H1 (cell line): ENCODE results near the gene APLP2. TPM values are rescaled to one million over a fixed set of nuclear protein-coding genes. Genes with fewer than 3 reads are reported as not detected.

ENCODE experiments used
- CTCF ChIA-PET: fragments of 300-600 bp; sonication (Branson Sonifier 250); formaldehyde crosslinking; loops from one replicate; lab custom pipeline; 2021; ENCODE audit not compliant: partially characterized antibody; lab: Charles Lee
- POLR2A ChIA-PET: fragments of 300-600 bp; sonication (Branson Sonifier 250); formaldehyde crosslinking; loops from one replicate; lab custom pipeline; 2021; ENCODE audit warnings: inconsistent platforms; ENCODE audit not compliant: partially characterized antibody; lab: Charles Lee
- DNase-seq, 2 experiments: peaks; one replicate each; pipeline versions ENCODE4 v3.0.0 to v3.0.0-alpha.2; 2010 to 2022; ENCODE audit warnings: low spot score in 2 of 2, low read depth in 1 of 2, mixed read lengths in 1 of 2
- FAIRE-seq: peaks from 2 replicates; lab custom pipeline; 2011; peaks lifted over from hg19 to GRCh38; lab: Jason Lieb, UNC
- H2AFZ ChIP-seq: 2 replicates; pipeline ENCODE4 v1.8.1; 2012; ENCODE audit warnings: low read length, inconsistent platforms
- H2AK5ac ChIP-seq: 2 replicates; pipeline ENCODE4 v1.6.1; 2013; ENCODE audit warnings: low read depth, low read length
- H2BK120ac ChIP-seq: replicated peaks from 2 replicates; pipeline ENCODE3; 2013; ENCODE audit warnings: low read depth, low read length, inconsistent platforms
- H2BK12ac ChIP-seq: 2 replicates; pipeline ENCODE4 v1.6.1; 2013; ENCODE audit warnings: low read depth, low read length
- H2BK15ac ChIP-seq: 2 replicates; pipeline ENCODE4 v1.6.1; 2013; ENCODE audit warnings: low read length
- H2BK20ac ChIP-seq: 2 replicates; pipeline ENCODE4 v1.6.1; 2013; ENCODE audit warnings: low read length
- H2BK5ac ChIP-seq: 2 replicates; pipeline ENCODE4 v1.6.1; 2013; ENCODE audit warnings: low read depth, low read length
- H3K14ac ChIP-seq: 2 replicates; pipeline ENCODE4 v1.6.1; 2013; ENCODE audit warnings: inconsistent platforms; ENCODE audit not compliant: insufficient read length
- H3K18ac ChIP-seq: 2 replicates; pipeline ENCODE4 v1.6.1; 2013; ENCODE audit warnings: low read length; ENCODE audit errors: extremely low read depth
- H3K23ac ChIP-seq: 2 replicates; pipeline ENCODE4 v1.6.1; 2013; ENCODE audit warnings: inconsistent platforms; ENCODE audit not compliant: insufficient read length
- H3K23me2 ChIP-seq: 2 replicates; pipeline ENCODE4 v1.6.1; 2013; ENCODE audit warnings: low read depth, low read length
- H3K27ac ChIP-seq: 2 replicates; pipeline ENCODE4 v1.6.1; 2011; ENCODE audit warnings: low read depth, low read length, inconsistent platforms
- H3K27me3 ChIP-seq, 4 experiments: replicated peaks in 1 of 4; 1 replicate in 1 of 4; 2 replicates in 3 of 4; pipeline versions ENCODE4 v1.6.1 to v1.8.1; 2011 to 2013; ENCODE audit warnings: low read length in 3 of 4, mild to moderate bottlenecking in 3 of 4, inconsistent platforms in 2 of 4, mixed read lengths in 2 of 4, moderate library complexity in 1 of 4; ENCODE audit not compliant: control insufficient read depth in 3 of 4, insufficient read depth in 3 of 4; ENCODE audit errors: extremely low read depth in 1 of 4
- H3K36me3 ChIP-seq, 4 experiments: 2 replicates each; pipeline versions ENCODE4 v1.6.1 to v1.8.1; 2011 to 2013; ENCODE audit warnings: mild to moderate bottlenecking in 4 of 4, low read length in 3 of 4, moderate library complexity in 2 of 4, control low read depth in 1 of 4, inconsistent platforms in 1 of 4; ENCODE audit not compliant: insufficient read depth in 4 of 4, control insufficient read depth in 2 of 4
- H3K4ac ChIP-seq: replicated peaks from 2 replicates; pipeline ENCODE3; 2013; ENCODE audit warnings: low read length, low read depth, mixed read lengths, inconsistent platforms; ENCODE audit not compliant: insufficient read length
- H3K4me1 ChIP-seq, 4 experiments: replicated peaks in 1 of 4; 1 replicate in 1 of 4; 2 replicates in 3 of 4; pipeline versions ENCODE4 v1.6.1 to v1.8.1; 2011 to 2013; ENCODE audit warnings: low read length in 3 of 4, inconsistent platforms in 2 of 4, mixed read lengths in 1 of 4; ENCODE audit not compliant: insufficient read depth in 4 of 4, control insufficient read depth in 3 of 4
- H3K4me2 ChIP-seq, 2 experiments: 2 replicates each; pipeline versions ENCODE4 v1.6.1 to v1.8.1; 2011 to 2013; ENCODE audit warnings: low read depth in 2 of 2, low read length in 2 of 2, control low read depth in 1 of 2, inconsistent platforms in 1 of 2, mild to moderate bottlenecking in 1 of 2; ENCODE audit not compliant: insufficient read depth in 1 of 2
- H3K4me3 ChIP-seq, 4 experiments: fragments of 200-600, 300-600 bp in 1 of 4; sonication (generic), shearing (Covaris generic), sonication (Bioruptor Twin) in 1 of 4; 2 replicates each; pipeline versions ENCODE4 v1.5.1 to v1.8.1; 2011 to 2016; ENCODE audit warnings: low read length in 4 of 4, low read depth in 3 of 4, control low read depth in 2 of 4, inconsistent platforms in 2 of 4, mild to moderate bottlenecking in 2 of 4, mixed read lengths in 1 of 4, moderate library complexity in 1 of 4; ENCODE audit not compliant: insufficient read depth in 2 of 4; ENCODE audit errors: extremely low read depth in 1 of 4
- H3K56ac ChIP-seq: replicated peaks from 2 replicates; pipeline ENCODE3; 2013; ENCODE audit warnings: low read depth, mild to moderate bottlenecking, mixed read lengths, low read length, inconsistent platforms; ENCODE audit not compliant: insufficient read length
- H3K79me1 ChIP-seq: 2 replicates; pipeline ENCODE4 v1.6.1; 2013; ENCODE audit warnings: low read depth, low read length, control low read depth
- H3K79me2 ChIP-seq, 2 experiments: 2 replicates each; pipeline versions ENCODE4 v1.6.1 to v1.8.1; 2012 to 2013; ENCODE audit warnings: low read length in 2 of 2, mild to moderate bottlenecking in 2 of 2, inconsistent platforms in 1 of 2; ENCODE audit not compliant: insufficient read depth in 2 of 2, control insufficient read depth in 1 of 2
- H3K9ac ChIP-seq, 4 experiments: replicated peaks in 1 of 4; 1 replicate in 1 of 4; 2 replicates in 3 of 4; pipeline versions ENCODE4 v1.6.1 to v1.8.1; 2011 to 2013; ENCODE audit warnings: low read depth in 3 of 4, low read length in 3 of 4, control low read depth in 2 of 4, mild to moderate bottlenecking in 2 of 4, moderate library complexity in 2 of 4, inconsistent platforms in 1 of 4; ENCODE audit errors: extremely low read depth in 1 of 4
- H3K9me3 ChIP-seq, 2 experiments: 2 replicates each; pipeline versions ENCODE4 v1.6.1 to v1.8.1; 2012 to 2013; ENCODE audit warnings: mild to moderate bottlenecking in 2 of 2, moderate library complexity in 2 of 2, control low read depth in 1 of 2, inconsistent platforms in 1 of 2, low read depth in 1 of 2, low read length in 1 of 2, mixed read lengths in 1 of 2; ENCODE audit not compliant: insufficient read depth in 2 of 2
- H4K20me1 ChIP-seq, 2 experiments: replicated peaks in 1 of 2; 2 replicates each; pipeline versions ENCODE3 to v1.8.1; 2011 to 2013; ENCODE audit warnings: inconsistent platforms in 2 of 2, low read length in 2 of 2, mild to moderate bottlenecking in 1 of 2; ENCODE audit not compliant: insufficient read depth in 2 of 2, control insufficient read depth in 1 of 2
- H4K5ac ChIP-seq: 2 replicates; pipeline ENCODE4 v1.6.1; 2013; ENCODE audit warnings: low read length, low read depth, mixed read lengths, inconsistent platforms; ENCODE audit not compliant: insufficient read length
- H4K8ac ChIP-seq: 2 replicates; pipeline ENCODE4 v1.8.0; 2013; ENCODE audit warnings: mild to moderate bottlenecking, moderate library complexity, low read length, inconsistent platforms; ENCODE audit not compliant: insufficient read depth; ENCODE audit errors: extremely low read depth
- H4K91ac ChIP-seq: replicated peaks from 2 replicates; pipeline ENCODE3; 2013; ENCODE audit warnings: low read length, mixed read lengths, inconsistent platforms; ENCODE audit not compliant: insufficient read length
- CTCF ChIP-seq, 3 experiments: IDR thresholded peaks; 1 replicate in 2 of 3; 2 replicates in 1 of 3; pipeline versions ENCODE4 v1.5.1 to v1.6.1; 2011; ENCODE audit warnings: low read length in 3 of 3, mild to moderate bottlenecking in 3 of 3, inconsistent platforms in 2 of 3, low read depth in 1 of 3, moderate library complexity in 1 of 3; ENCODE audit not compliant: insufficient read depth in 1 of 3; ENCODE audit errors: control extremely low read depth in 1 of 3
- EGR1 ChIP-seq: IDR thresholded peaks from 2 replicates; pipeline ENCODE4 v1.6.1; 2011; ENCODE audit warnings: low read depth, low read length, borderline replicate concordance
- RNF2 ChIP-seq: fragments of 200-900, 300-1000 bp; sonication (generic); IDR thresholded peaks from 2 replicates; pipeline ENCODE4 v1.7.1; 2016; ENCODE audit warnings: borderline replicate concordance, low read depth, mild to moderate bottlenecking, antibody characterized with exemption, low read length; ENCODE audit not compliant: poor library complexity, severe bottlenecking; ENCODE audit errors: missing control alignments
- WGBS, 2 experiments: shearing (Covaris generic) in 1 of 2; methylation state at CpG; one replicate each; pipeline versions ENCODE4 v1.1.6 to v1.1.7; 2013 to 2015; ENCODE audit warnings: low lambda C conversion rate in 2 of 2, mixed read lengths in 2 of 2, inconsistent platforms in 1 of 2, low coverage in 1 of 2, missing lambda C conversion rate in 1 of 2; ENCODE audit not compliant: insufficient replicate concordance in 2 of 2, insufficient coverage in 1 of 2, insufficient read length in 1 of 2; ENCODE audit errors: extremely low coverage in 1 of 2, missing lambda C conversion rate in 1 of 2; 5-methylcytosine and 5-hydroxymethylcytosine counted together
- polyA plus RNA-seq, 7 experiments: library from polyadenylated mRNA; depleted of rRNA in 3 of 7; stranded (reverse) in 5 of 7; unstranded in 2 of 7; fragments of >200 nt in 5 of 7; fragments of 200-250 nt in 2 of 7; gene quantifications; 1 replicate in 5 of 7; 2 replicates in 1 of 7; 4 replicates in 1 of 7; pipeline versions ENCODE4 v1.2.1 to v1.2.3, GENCODE V29; 2011 to 2013; ENCODE audit warnings: missing spikeins in 2 of 7, mixed read lengths in 2 of 7
- total RNA-seq: library from RNA; stranded (reverse); fragmentation: NEBNext Ultra II Directional; extraction: Animal tissue kit (Norgen Biotek cat#: 25700); gene quantifications from 2 replicates; pipeline ENCODE4 v1.2.1, GENCODE V29; 2021

The APLP2 gene
- total and polyA plus RNA-seq, 2 of the 8 experiments (the other 6 are each of a cell fraction or from before 2014, with no cell fraction given), result 222 to 315 TPM

GRCh38 chr11:130146796-130147195 is 77.1 kb downstream of the APLP2 start:
- H3K36me3 ChIP-seq, result peaks cover 12 to 43% (median 19%) of the 10 kb centered on the region in 4 experiments
- FAIRE-seq, result no peak

More at GRCh38 chr11:130146796-130147195, 77.1 kb downstream of the APLP2 start:
- Histone ChIP-seq H3K79me1 (no peaks in the 10 kb centered on the region), H3K23me2 (no peaks in the 10 kb centered on the region), H3K4me1 (peaks cover 0 to 15% (median 7%) of the 10 kb centered on the region in 4 experiments; a peak in 5 of 7 replicates)
- TF ChIP-seq CTCF (IDR thresholded peaks at IDR 0.05; ENCODE audit: control extremely low read depth in 1 of 3, insufficient read depth in 1 of 3, low read depth in 1 of 3, low read length in 3 of 3) (no peak), EGR1 (no peak), RNF2 (no peak)
- TF ChIP-seq, all 59 proteins: peak for 0
- no peak overlapping the region for H4K8ac ChIP-seq
- POLR2A ChIA-PET, result interaction anchor here (0.6 to 2.8 kb wide), 9 partner anchors 8 to 301 kb away, joined by 3 to 17 read pairs (median 4); partner anchors contain the start of genes PRDM10 and ST14
- H4K91ac ChIP-seq, result no peak overlapping the region
- no peak overlapping the region for H2BK5ac ChIP-seq
- no peak overlapping the region for H3K23ac ChIP-seq
- no peak overlapping the region for H3K18ac ChIP-seq
- no peak overlapping the region for H2AFZ ChIP-seq
- H3K4ac ChIP-seq, result no peak overlapping the region
- 80% methylated on average over 5 of the region's 5 CpGs; no CpG with 5 or more reads in 1 of the 2 experiments for WGBS, 2 experiments
- no peaks in the 10 kb centered on the region for H3K9me3 ChIP-seq
- 0 out of 4 replicates have a peak overlapping the region, but pooled peaks of 1 of the 2 experiments have one; percentile 2 for H3K4me2 ChIP-seq
- no peak overlapping the region for H3K27ac ChIP-seq
- H2BK20ac ChIP-seq, result no peak overlapping the region
- H3K27me3 ChIP-seq, result no peaks in the 10 kb centered on the region
- no peak overlapping the region for H3K4me3 ChIP-seq
- no peaks in the 10 kb centered on the region for H3K79me2 ChIP-seq
- no peak overlapping the region for H4K5ac ChIP-seq
- DNase-seq, result no peak
- H3K56ac ChIP-seq, result no peak overlapping the region
- H2BK12ac ChIP-seq, result no peak overlapping the region
- no peak overlapping the region for H2BK15ac ChIP-seq
- H2AK5ac ChIP-seq, result no peak overlapping the region
- H2BK120ac ChIP-seq, result no peak overlapping the region
- H4K20me1 ChIP-seq, result peaks cover 2 to 10% of the 10 kb centered on the region in 2 experiments
- H3K14ac ChIP-seq, result no peak overlapping the region
- CTCF ChIA-PET, result interaction anchor here (0.8 to 3.6 kb wide), 16 partner anchors 9 to 225 kb away, joined by 3 to 60 read pairs (median 6); no protein-coding TSS in a partner anchor
- no peak overlapping the region for H3K9ac ChIP-seq
